Measurements from ENCODE around the gene STIM2.
A peak's percentile ranks its signal among the peaks of the same experiment; 100 is the strongest.

The STIM2 gene

GRCh38 chr4:26856906-26857277, 3.7 kb upstream of the STIM2 start:
- peak overlapping the region; percentile 93 for H3K27ac Mint-ChIP-seq
- H3K36me3 Mint-ChIP-seq (ENCODE audit: low read depth) = peaks cover 19% of the 10 kb centered on the region
- no peaks in the 10 kb centered on the region for H3K9me3 Mint-ChIP-seq
- no peak for DNase-seq
- no peaks in the 10 kb centered on the region for H3K27me3 Mint-ChIP-seq
- peak overlapping the region; percentile 90 for H3K4me3 Mint-ChIP-seq
- peaks cover 32% of the 10 kb centered on the region for H3K4me1 Mint-ChIP-seq (ENCODE audit: low read depth)

DNA sequence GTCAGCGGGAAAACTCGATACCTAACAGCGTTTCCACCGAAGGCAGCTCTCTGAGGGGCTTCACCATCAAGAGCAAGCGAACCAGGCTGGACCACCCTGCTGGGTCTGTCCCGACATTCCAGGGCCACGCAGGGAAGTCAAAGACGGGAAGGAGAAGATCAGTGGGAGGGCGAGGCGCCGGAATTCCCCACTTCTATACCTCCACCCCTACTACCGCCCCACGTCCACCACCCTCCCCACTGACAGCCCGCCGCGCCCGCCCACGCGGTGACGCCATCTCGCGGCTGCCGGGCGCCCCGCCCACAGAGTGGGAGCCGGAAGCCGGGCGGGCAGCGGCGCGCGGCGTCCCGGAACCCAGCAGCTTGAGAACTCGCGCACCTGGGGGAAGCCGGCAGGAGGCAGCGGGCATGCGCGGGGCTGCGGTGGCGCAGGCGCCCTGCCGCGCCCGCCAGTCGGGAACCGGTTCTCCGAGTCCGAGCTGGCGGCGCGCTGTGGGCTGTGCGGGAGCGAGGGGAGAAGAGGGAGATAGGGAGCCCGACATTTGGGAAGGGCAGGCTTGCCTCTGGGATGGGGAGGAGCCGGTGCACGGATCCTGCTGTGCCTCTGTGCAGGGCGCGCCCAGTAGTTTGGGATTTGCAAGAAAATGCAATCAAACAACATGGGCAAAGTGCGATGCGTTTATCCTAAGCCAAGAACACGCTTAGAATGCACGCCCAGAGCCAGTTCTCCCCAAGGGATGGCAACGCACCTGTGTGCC, 3.2 kb upstream of the STIM2 start:
- H3K4me1 Mint-ChIP-seq (ENCODE audit: low read depth) = peaks cover 34% of the 10 kb centered on the region
- H3K27ac Mint-ChIP-seq = peak overlapping the region; percentile 93

DNA sequence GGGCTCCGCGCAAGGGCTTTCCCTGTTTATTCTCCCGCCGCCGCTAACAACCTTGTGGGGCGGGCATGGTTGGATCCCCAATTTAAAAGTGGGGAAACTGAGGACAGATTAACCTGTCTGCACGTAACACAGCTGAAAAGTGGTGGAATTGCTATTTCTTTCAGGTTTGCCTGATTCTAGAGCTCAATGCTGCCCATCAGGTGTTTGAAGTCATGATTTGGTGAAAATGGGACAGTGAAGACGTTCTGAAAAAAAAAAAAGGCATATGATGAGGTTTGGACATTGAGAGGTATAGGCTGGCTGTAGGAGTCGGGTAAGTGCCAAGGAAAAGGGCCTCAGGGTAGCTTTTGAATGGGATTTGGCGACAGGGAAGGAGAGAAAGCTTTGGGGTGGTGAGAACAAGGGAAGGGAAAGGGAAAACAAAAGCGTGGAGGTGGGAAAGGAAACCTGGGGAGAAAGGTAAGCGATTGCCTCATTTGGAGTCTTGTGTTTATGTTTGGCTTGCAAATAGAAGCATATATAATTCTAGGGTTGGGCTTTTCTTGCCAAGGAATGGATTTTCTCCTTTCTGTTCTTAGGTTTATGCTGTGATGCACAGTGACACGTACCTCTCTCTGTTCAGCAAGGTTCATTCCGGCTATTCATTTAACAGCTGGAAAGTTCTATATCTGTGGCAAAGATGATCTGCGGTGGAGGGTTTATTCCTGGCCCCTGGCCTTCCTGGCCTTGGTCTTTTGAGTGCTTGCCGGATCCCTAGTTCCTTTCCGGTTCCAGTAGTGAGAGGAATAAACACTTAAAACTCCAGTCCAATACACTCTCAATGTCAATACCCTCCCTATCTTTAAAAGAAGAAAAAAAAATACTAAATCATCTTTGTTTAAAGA, 2.4 kb upstream of the STIM2 start:
- Mint-ChIP-seq H3K36me3 (ENCODE audit: low read depth) (peaks cover 21% of the 10 kb centered on the region), H3K27ac (peak overlapping the region; percentile 93), H3K27me3 (no peaks in the 10 kb centered on the region), H3K9me3 (no peaks in the 10 kb centered on the region), H3K4me1 (ENCODE audit: low read depth) (peaks cover 39% of the 10 kb centered on the region), H3K4me3 (peak overlapping the region; percentile 90)
- no peak for DNase-seq

More for the DNA sequence above, 3.2 kb upstream of the STIM2 start:
- Mint-ChIP-seq H3K27me3 (no peaks in the 10 kb centered on the region), H3K36me3 (ENCODE audit: low read depth) (peaks cover 21% of the 10 kb centered on the region), H3K9me3 (no peaks in the 10 kb centered on the region), H3K4me3 (peak overlapping the region; percentile 90)
- DNase-seq = peak; percentile 95

GRCh38 chr4:26858947-26859401, 1.7 kb upstream of the STIM2 start:
- Mint-ChIP-seq H3K36me3 (ENCODE audit: low read depth) (peaks cover 21% of the 10 kb centered on the region), H3K9me3 (no peaks in the 10 kb centered on the region), H3K27ac (peak overlapping the region; percentile 93), H3K4me1 (ENCODE audit: low read depth) (peaks cover 46% of the 10 kb centered on the region), H3K4me3 (peak overlapping the region; percentile 90), H3K27me3 (no peaks in the 10 kb centered on the region)
- no peak for DNase-seq

DNA sequence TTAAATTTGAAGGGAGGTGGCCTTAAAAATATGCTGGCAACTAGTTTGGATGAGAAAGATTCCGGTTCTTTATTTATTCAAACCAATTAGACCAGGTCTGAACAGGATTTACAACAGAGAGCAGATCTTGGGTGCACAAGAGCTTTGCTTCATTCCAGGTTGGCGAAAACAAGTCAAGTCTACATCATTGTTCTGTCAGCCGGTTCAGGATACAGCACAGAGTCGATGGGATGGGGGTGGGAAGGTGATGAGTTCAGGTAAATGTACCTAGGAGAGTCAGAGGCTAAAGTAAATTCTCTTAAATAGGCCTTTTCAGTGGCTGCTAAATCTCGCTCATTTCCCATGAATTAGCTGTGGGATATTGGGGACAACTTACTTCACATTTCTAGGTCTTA, 882 bp upstream of the STIM2 start:
- DNase-seq = no peak
- Mint-ChIP-seq H3K9me3 (no peaks in the 10 kb centered on the region), H3K27ac (peak overlapping the region; percentile 97), H3K4me1 (ENCODE audit: low read depth) (peaks cover 52% of the 10 kb centered on the region), H3K27me3 (no peaks in the 10 kb centered on the region), H3K4me3 (peak overlapping the region; percentile 90), H3K36me3 (ENCODE audit: low read depth) (peaks cover 21% of the 10 kb centered on the region)

GRCh38 chr4:26860922-26861433, 337 bp downstream of the STIM2 start:
- H3K27ac Mint-ChIP-seq = peak overlapping the region; percentile 97
- peak overlapping the region; percentile 98 for H3K4me3 Mint-ChIP-seq
- DNase-seq = peak; percentile 77
- peaks cover 64% of the 10 kb centered on the region for H3K4me1 Mint-ChIP-seq (ENCODE audit: low read depth)
- H3K27me3 Mint-ChIP-seq = no peaks in the 10 kb centered on the region
- H3K36me3 Mint-ChIP-seq (ENCODE audit: low read depth) = peaks cover 21% of the 10 kb centered on the region
- H3K9me3 Mint-ChIP-seq = no peaks in the 10 kb centered on the region

DNA sequence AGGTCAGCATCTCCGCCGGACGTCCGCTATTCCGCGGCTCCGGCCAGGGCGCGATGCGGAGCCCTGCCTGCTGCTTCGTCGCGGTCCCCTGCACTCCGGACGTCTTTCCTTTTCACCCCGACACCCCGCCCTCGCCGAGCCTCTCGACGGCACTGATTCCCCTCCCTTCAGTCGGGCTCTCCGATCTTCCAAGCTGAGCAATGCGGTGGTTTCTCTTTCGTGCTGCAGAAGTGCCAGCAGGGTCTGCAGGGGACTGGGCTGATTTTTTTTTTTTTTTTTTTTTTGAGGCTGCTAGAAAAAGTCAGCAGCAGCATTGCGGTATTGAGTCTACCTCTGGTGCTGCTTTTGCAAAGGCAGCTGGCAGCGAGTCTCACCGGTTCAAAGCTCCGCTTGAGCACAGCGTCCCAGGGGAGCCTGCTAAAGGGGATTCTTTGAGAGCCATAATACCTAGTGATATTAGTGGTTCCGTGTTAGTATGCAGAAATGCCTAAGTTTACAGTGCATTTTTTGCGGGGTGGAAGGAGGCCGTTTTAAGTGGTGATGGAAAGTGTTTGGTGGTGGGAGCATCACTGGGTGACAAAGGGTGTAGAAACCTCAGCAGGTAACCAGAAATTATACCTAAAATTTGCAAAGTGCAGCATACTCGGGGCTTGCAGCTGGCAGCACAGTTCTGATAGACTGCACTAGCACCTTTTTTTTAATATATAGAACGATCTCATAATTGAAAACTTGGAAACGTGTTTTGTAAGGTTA, 969 bp downstream of the STIM2 start:
- peak overlapping the region; percentile 98 for H3K4me3 Mint-ChIP-seq
- no peaks in the 10 kb centered on the region for H3K27me3 Mint-ChIP-seq
- H3K4me1 Mint-ChIP-seq (ENCODE audit: low read depth) = peaks cover 68% of the 10 kb centered on the region
- H3K36me3 Mint-ChIP-seq (ENCODE audit: low read depth) = peaks cover 21% of the 10 kb centered on the region
- DNase-seq = peak; percentile 81
- H3K9me3 Mint-ChIP-seq = no peaks in the 10 kb centered on the region
- peak overlapping the region; percentile 97 for H3K27ac Mint-ChIP-seq

GRCh38 chr4:26862381-26862915, 1.8 kb downstream of the STIM2 start:
- H3K27ac Mint-ChIP-seq = peak overlapping the region; percentile 35
- peaks cover 68% of the 10 kb centered on the region for H3K4me1 Mint-ChIP-seq (ENCODE audit: low read depth)
- peak overlapping the region; percentile 98 for H3K4me3 Mint-ChIP-seq
- H3K27me3 Mint-ChIP-seq = no peaks in the 10 kb centered on the region
- peaks cover 21% of the 10 kb centered on the region for H3K36me3 Mint-ChIP-seq (ENCODE audit: low read depth)
- no peak for DNase-seq
- H3K9me3 Mint-ChIP-seq = no peaks in the 10 kb centered on the region

DNA sequence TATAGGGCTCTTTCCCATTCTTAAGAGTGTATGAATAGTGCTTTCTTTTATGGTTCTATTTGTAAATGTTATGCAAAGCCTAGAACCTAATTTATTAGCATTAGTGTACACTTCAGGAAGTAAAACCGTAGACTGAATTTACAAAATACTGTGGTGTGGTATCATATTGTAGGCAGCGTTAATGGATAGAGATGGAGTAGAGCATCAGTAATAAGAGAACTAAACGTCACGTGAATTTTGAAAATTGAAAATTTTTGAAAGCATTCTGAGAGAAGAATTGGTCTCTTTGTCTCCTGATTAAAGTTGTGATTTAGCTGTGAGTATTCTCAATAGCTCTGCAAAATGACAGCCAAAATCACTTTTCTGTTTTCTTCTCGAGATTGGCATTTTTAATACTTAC, 2.9 kb downstream of the STIM2 start:
- DNase-seq = no peak
- no peaks in the 10 kb centered on the region for H3K27me3 Mint-ChIP-seq
- H3K9me3 Mint-ChIP-seq = no peaks in the 10 kb centered on the region
- H3K27ac Mint-ChIP-seq = no peak overlapping the region
- H3K4me1 Mint-ChIP-seq (ENCODE audit: low read depth) = peaks cover 73% of the 10 kb centered on the region
- H3K36me3 Mint-ChIP-seq (ENCODE audit: low read depth) = peaks cover 11% of the 10 kb centered on the region
- H3K4me3 Mint-ChIP-seq = peak overlapping the region; percentile 46

- DNase-seq = no peak
- no peaks in the 10 kb centered on the region for H3K9me3 Mint-ChIP-seq
- no peak overlapping the region for H3K27ac Mint-ChIP-seq
- no peak overlapping the region for H3K4me3 Mint-ChIP-seq
- H3K4me1 Mint-ChIP-seq (ENCODE audit: low read depth) = peaks cover 71% of the 10 kb centered on the region
- H3K27me3 Mint-ChIP-seq = no peaks in the 10 kb centered on the region
- peaks cover 13% of the 10 kb centered on the region for H3K36me3 Mint-ChIP-seq (ENCODE audit: low read depth)
These were observed 4.3 kb downstream of the STIM2 start for GRCh38 chr4:26864899-26865298.

- Mint-ChIP-seq H3K27me3 (no peaks in the 10 kb centered on the region), H3K27ac (no peak overlapping the region), H3K4me3 (no peak overlapping the region), H3K36me3 (ENCODE audit: low read depth) (peaks cover 12% of the 10 kb centered on the region), H3K4me1 (ENCODE audit: low read depth) (peaks cover 76% of the 10 kb centered on the region), H3K9me3 (no peaks in the 10 kb centered on the region)
- DNase-seq = no peak
These were observed 5.6 kb downstream of the STIM2 start for GRCh38 chr4:26866203-26866602.

GRCh38 chr4:26866781-26867180, 6.1 kb downstream of the STIM2 start:
- no peaks in the 10 kb centered on the region for H3K9me3 Mint-ChIP-seq
- H3K36me3 Mint-ChIP-seq (ENCODE audit: low read depth) = peaks cover 7% of the 10 kb centered on the region
- no peak overlapping the region for H3K4me3 Mint-ChIP-seq
- H3K4me1 Mint-ChIP-seq (ENCODE audit: low read depth) = peaks cover 82% of the 10 kb centered on the region
- H3K27ac Mint-ChIP-seq = peak overlapping the region; percentile 9
- no peaks in the 10 kb centered on the region for H3K27me3 Mint-ChIP-seq
- DNase-seq = no peak

DNA sequence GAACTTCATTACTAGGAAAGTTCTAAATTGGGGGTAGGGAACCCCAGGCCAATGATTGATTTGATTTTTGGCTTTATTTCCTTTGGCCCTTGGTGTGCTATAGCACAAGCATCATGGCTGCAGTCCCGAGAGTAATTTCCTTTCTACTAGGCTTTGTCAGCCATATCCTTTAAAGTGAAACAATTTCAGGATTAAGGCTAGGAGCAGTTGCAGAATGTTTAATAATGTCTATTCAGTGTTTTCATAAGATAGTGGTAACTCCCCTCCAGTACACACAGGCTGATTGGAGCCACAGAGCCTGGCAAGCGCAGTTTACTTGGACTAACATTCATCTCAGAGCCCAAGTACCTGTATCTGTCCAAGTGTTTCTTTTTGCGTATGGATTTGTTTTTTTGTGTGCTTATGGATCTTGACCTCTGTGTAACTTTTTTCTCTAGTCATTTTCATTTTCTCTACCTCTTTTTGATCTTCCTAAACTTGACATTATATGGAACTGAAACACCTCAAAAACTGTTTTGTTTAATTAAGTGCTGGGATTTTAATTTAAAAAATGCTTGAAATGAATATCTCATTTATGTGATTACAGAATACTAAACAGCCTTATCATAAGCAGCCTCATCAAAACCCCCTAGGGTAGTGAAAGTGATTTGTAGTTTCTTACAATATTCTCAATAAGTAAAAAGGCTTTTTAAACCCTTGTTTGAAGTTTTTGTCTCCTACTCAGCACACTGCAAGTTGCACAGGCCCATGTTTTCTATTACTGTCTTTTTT, 7.5 kb downstream of the STIM2 start:
- peak overlapping the region; percentile 19 for H3K4me3 Mint-ChIP-seq
- peaks cover 3% of the 10 kb centered on the region for H3K9me3 Mint-ChIP-seq
- no peak for DNase-seq
- H3K27ac Mint-ChIP-seq = peak overlapping the region; percentile 23
- peaks cover 87% of the 10 kb centered on the region for H3K4me1 Mint-ChIP-seq (ENCODE audit: low read depth)
- no peaks in the 10 kb centered on the region for H3K27me3 Mint-ChIP-seq
- H3K36me3 Mint-ChIP-seq (ENCODE audit: low read depth) = peaks cover 4% of the 10 kb centered on the region

Data from activated T-cell treated with anti-CD3 and anti-CD28 coated beads, Interleukin-2, amount 50 U/mL, for 24 hours (primary cell).